Esophagus squamous epithelium (tissue), 5 donors: ENCODE data around the gene CCDC18. TPM values are rescaled to one million over a fixed set of nuclear protein-coding genes. Genes with fewer than 3 reads are reported as not detected.

ENCODE experiments used
- DNase-seq: peaks from one replicate; lab custom pipeline; 2025; lab: John Stamatoyannopoulos, UW
- H3K27ac ChIP-seq, 4 donors: fragments of 200-600 bp; sonication (generic); one replicate each; pipeline ENCODE4 v1.5.1; 2016 to 2019; ENCODE audit warnings: mild to moderate bottlenecking in 1 of 4
- H3K27me3 ChIP-seq, 4 donors: fragments of 200-600 bp; sonication (generic); 1 replicate in 3 of 4; 2 replicates in 1 of 4; pipeline versions ENCODE4 v1.5.1 to v1.6.0; 2017 to 2021; ENCODE audit warnings: antibody characterized with exemption in 1 of 4
- H3K36me3 ChIP-seq, 3 donors: fragments of 200-600 bp; sonication (generic); one replicate each; pipeline ENCODE4 v1.5.1; 2016 to 2019
- H3K4me1 ChIP-seq, 3 donors: fragments of 200-600 bp; sonication (generic); one replicate each; pipeline ENCODE4 v1.5.1; 2017 to 2019
- H3K4me3 ChIP-seq, 4 donors: fragments of 200-600 bp; sonication (generic); 1 replicate in 3 of 4; 2 replicates in 1 of 4; pipeline ENCODE4 v1.5.1; 2016 to 2019; ENCODE audit warnings: mild to moderate bottlenecking in 2 of 4, moderate library complexity in 1 of 4
- H3K9me3 ChIP-seq, 3 donors: fragments of 200-600 bp; sonication (generic); one replicate each; pipeline ENCODE4 v1.5.1; 2016 to 2019
- POLR2A ChIP-seq, 4 donors: fragments of 450-650 bp; IDR thresholded peaks; one replicate each; pipeline ENCODE4 v1.6.1; 2017; ENCODE audit warnings: antibody characterized with exemption in 4 of 4, mild to moderate bottlenecking in 4 of 4, moderate library complexity in 3 of 4
- WGBS, 2 donors: methylation state at CpG; one replicate each; pipeline ENCODE4 v1.1.5; 2018; 5-methylcytosine and 5-hydroxymethylcytosine counted together
- intact Hi-C: fragments of 100-400 bp; cut with DNase I; formaldehyde crosslinking; loops from one replicate; pipeline ENCODE4 v1.15.0; 2022
- total RNA-seq, 4 donors: library from RNA; depleted of rRNA; stranded (reverse); fragments of >200 nt; gene quantifications; one replicate each; pipeline ENCODE4 v1.1.0, GENCODE V29; 2016
- TF ChIP-seq, protein P1 (sequence below), 6 experiments: fragments of 450-650 bp in 4 of 6; fragments of 200-600 bp in 2 of 6; sonication (generic) in 2 of 6; IDR thresholded peaks; one replicate each; pipeline ENCODE4 v1.5.1; 2016 to 2019; ENCODE audit warnings: antibody characterized with exemption in 6 of 6, mild to moderate bottlenecking in 4 of 6, moderate library complexity in 4 of 6
- donor health status: DM: yes; HTN: yes; CAD: no.

CCDC18 gene
- total RNA-seq, 4 donors from 2014 or later = 6.1 to 11.7 (median 7.0) TPM

DNA sequence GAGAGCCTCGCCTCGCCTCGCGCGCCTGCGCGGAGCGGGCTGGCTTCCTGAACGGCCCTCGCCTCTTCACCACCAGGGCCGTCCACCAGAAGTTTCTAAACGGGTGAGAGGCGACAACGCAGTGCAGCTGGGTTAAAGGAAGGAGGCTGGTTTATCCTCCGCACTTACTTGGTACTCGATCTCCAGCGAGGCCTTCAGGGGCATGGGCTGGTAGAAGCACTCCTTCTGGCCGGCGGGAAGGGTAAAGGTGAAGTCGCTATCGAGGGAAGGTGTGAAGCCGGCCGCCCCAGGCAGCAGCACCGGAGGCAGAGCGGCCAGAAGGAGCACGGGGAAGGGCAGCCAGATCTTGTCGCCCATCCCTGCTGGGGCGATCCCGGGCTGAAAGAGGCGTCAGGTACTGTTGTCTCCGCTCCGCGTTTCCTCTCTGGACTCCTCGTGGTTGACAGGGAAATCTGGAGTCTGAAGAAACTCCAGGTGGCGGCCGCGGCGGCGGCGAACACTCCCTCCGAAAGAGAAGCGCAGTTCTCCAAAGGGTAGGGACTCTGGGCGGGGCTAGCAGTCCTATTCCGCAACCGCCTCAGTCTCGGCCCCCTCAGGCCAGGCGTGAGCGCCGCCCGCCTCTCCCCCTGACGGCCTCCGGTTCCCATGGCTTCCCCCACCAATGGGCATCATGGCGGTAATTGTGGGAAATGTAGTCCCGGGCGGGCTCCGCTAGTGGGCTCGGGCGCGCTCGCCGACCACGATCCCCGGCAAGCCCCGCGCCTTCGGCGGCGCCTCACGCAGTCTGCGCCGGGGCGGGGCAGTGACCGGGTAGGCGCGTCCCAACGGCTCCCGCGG lies 420 bp upstream of the CCDC18 start, which contains the start of gene TMED5:
Gene TMED5, minus strand, starts transcription at position 528 of the 837 bp plus-strand sequence. Its CDS starts 171 bp downstream, at position 357.
- intact Hi-C loops = loop anchor here (10.0 kb wide), 1 partner anchor 105 kb away; the partner anchor contains the start of gene MTF2
- 1% methylated on average over 12 to 31 of the region's 78 CpGs for WGBS, 2 donors
- Histone ChIP-seq H3K4me3 (peak within 1 kb of the TSS; percentile 53 to 98 (median 92)), H3K27ac (peak within 1 kb of the TSS; percentile 92 to 100 (median 100)), H3K9me3 (no peaks in the 10 kb centered on the region), H3K27me3 (no peaks in the 10 kb centered on the region), H3K4me1 (peaks cover 0 to 41% (median 14%) of the 10 kb centered on the region in 3 donors), H3K36me3 (peaks cover 0 to under 1% (median 0%) of the 10 kb centered on the region in 3 donors)
- DNase-seq = peak; percentile 88
- TF ChIP-seq, protein P1, sequence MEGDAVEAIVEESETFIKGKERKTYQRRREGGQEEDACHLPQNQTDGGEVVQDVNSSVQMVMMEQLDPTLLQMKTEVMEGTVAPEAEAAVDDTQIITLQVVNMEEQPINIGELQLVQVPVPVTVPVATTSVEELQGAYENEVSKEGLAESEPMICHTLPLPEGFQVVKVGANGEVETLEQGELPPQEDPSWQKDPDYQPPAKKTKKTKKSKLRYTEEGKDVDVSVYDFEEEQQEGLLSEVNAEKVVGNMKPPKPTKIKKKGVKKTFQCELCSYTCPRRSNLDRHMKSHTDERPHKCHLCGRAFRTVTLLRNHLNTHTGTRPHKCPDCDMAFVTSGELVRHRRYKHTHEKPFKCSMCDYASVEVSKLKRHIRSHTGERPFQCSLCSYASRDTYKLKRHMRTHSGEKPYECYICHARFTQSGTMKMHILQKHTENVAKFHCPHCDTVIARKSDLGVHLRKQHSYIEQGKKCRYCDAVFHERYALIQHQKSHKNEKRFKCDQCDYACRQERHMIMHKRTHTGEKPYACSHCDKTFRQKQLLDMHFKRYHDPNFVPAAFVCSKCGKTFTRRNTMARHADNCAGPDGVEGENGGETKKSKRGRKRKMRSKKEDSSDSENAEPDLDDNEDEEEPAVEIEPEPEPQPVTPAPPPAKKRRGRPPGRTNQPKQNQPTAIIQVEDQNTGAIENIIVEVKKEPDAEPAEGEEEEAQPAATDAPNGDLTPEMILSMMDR (IDR thresholded peaks at IDR 0.05) = peak in 5 of 6 experiments; percentile 5 to 50 (median 37)
- peak in 2 of 4 donors; percentile 92 to 97 for TF ChIP-seq POLR2A (IDR thresholded peaks at IDR 0.05)

DNA sequence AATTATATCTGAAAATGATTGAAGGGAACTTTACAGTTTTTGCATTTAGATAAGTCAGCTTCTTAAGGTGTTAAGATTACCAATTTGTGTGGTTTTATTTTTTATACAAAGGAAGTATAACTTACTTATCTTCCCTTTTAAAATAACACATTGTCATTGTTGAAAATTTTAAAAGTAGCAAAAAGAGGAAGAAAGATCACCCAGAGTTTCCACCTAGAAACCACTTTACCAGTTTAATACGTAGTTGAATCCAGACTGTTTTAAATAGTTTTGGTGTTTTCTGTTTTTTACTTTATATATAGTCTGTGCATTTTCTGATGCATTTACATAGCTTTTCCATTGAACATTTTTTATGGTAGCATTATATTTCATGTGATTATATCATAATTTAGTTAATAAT lies 6.1 kb downstream of the CCDC18 start:
- WGBS, 2 donors = 71 to 80% methylated on average over 1 of the region's 1 CpG
- H3K27me3 ChIP-seq = no peaks in the 10 kb centered on the region
- no peak overlapping the region for H3K4me3 ChIP-seq
- intact Hi-C loops = loop anchor here (10.0 kb wide), 1 partner anchor 112 kb away; the partner anchor contains the start of gene MTF2
- H3K4me1 ChIP-seq = peaks cover 0 to 2% (median 0%) of the 10 kb centered on the region in 3 donors
- H3K36me3 ChIP-seq = no peaks in the 10 kb centered on the region
- DNase-seq = no peak
- TF ChIP-seq, protein P1 (IDR thresholded peaks at IDR 0.05) = no peak
- TF ChIP-seq POLR2A (IDR thresholded peaks at IDR 0.05) = no peak
- H3K9me3 ChIP-seq = no peaks in the 10 kb centered on the region
- no peak overlapping the region for H3K27ac ChIP-seq

DNA sequence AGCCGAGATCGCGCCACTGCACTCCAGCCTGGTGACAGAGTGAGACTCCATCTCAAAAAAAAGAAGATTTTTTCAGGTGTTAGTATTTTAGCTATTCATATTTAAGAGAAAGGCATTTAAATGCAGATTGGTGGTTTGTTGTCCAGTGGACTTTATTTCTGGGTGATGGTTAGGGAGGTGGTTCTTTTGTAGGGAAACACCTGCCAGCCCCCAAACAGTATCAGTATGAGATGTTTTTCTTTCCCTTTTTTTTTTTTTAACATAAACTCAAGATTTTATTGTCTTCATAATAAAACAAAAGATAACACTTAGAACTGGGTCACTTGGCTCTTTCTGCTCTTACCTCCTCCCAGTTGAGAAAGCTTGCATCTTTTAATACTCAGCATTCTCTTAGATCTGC lies 9.9 kb downstream of the CCDC18 start:
- no peaks in the 10 kb centered on the region for H3K27me3 ChIP-seq
- H3K4me3 ChIP-seq = no peak overlapping the region
- H3K4me1 ChIP-seq = no peaks in the 10 kb centered on the region
- no peaks in the 10 kb centered on the region for H3K9me3 ChIP-seq
- H3K27ac ChIP-seq = no peak overlapping the region
- no peak for DNase-seq
- intact Hi-C loops = no loop called here
- no peak for TF ChIP-seq POLR2A (IDR thresholded peaks at IDR 0.05)
- TF ChIP-seq, protein P1 (IDR thresholded peaks at IDR 0.05) = no peak
- whole genome bisulfite sequencing, 2 donors = 98 to 100% methylated on average over 3 of the region's 3 CpGs
- H3K36me3 ChIP-seq = peaks cover 0 to 1% (median 0%) of the 10 kb centered on the region in 3 donors

DNA sequence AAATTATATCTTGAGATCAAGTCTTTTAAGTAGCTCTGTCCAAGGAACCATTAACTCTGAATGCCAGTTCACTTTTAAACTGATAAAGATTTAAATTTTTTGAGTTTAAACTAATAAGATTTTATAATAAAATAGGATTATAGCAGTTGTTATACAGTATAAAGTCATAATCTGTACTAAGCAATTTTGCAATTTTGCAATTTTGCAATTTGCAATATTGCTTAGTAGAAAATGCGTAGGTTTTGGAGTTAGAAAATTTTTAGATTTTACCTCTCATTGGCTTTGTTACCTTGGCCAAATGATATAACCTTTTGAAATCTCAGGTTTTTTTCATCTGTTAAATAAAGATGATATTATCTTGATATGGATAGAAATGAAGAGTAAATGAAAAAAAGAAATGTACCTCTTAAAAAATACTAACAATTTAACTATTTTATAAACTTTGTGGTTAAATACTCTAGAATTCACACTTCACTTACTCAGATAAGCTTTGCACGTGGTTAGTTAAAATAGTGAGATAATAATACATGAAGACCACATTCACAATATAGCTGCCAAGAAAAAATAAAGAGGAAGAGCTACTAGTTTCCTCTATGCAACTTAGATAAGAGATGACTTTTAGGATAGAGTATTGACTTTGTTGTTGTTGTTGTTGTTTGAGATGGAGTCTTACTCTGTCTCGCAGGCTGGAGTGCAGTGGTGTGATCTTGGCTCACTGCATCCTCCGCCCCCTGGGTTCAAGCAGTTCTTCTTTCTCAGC lies 13.9 kb downstream of the CCDC18 start:
- TF ChIP-seq, protein P1 (IDR thresholded peaks at IDR 0.05) = no peak
- TF ChIP-seq POLR2A (IDR thresholded peaks at IDR 0.05) = no peak
- no peak for DNase-seq
- H3K27me3 ChIP-seq = no peaks in the 10 kb centered on the region
- no peak overlapping the region for H3K27ac ChIP-seq
- H3K4me3 ChIP-seq = no peak overlapping the region
- H3K9me3 ChIP-seq = no peaks in the 10 kb centered on the region
- WGBS, 2 donors = 79 to 88% methylated on average over 4 of the region's 4 CpGs
- intact Hi-C loops = no loop called here
- peaks cover 0 to 9% (median 0%) of the 10 kb centered on the region in 3 donors for H3K36me3 ChIP-seq
- no peaks in the 10 kb centered on the region for H3K4me1 ChIP-seq
